ENCODE measurements around the gene HSD11B1. TPM values are rescaled to one million over a fixed set of nuclear protein-coding genes. Genes with fewer than 3 reads are reported as not detected.

Gene HSD11B1
- total and polyA plus RNA-seq, 2 donors (not counting 3 experiments of a cell fraction or from before 2014, with no cell fraction given) = not detected

DNA sequence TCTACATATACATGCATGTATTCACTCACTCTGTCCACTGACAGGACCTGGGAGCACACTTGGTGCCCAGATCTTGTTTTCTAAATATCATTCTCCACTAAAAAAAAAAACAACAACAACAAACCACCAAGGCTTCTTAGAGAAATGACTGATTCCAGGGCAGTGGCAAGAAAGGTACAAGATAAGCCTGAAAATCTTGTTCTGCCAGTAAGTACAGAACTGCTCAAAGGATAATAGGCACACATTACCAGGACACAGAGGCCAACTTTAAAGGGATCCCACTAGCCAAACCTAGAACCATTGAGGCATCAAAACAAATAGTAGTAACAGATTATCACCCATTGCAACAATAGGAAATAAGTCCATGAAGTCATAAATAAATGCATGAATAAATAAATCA is 10.7 kb downstream of the HSD11B1 start:
- Histone ChIP-seq H3K36me3 (ENCODE audit: control insufficient read depth in 2 of 2, extremely low read depth in 1 of 2, insufficient read depth in 2 of 2, low read length in 2 of 2) (no peaks in the 10 kb centered on the region), H3K4me2 (ENCODE audit: insufficient read depth, low read length) (no peak overlapping the region), H3K4me1 (ENCODE audit: control insufficient read depth, extremely low read depth, insufficient read depth, low read length) (no peaks in the 10 kb centered on the region), H2AFZ (ENCODE audit: low read depth, low read length) (no peak overlapping the region), H3K79me2 (ENCODE audit: control insufficient read depth, insufficient read depth, low read length) (no peaks in the 10 kb centered on the region), H3K9me3 (replicated peaks; ENCODE audit: control insufficient read depth, insufficient read depth, low read length) (no peaks in the 10 kb centered on the region), H3K27ac (ENCODE audit: insufficient read depth, low read depth, low read length) (no peak overlapping the region), H4K20me1 (replicated peaks; ENCODE audit: control insufficient read depth, extremely low read depth, insufficient read depth, low read length) (no peaks in the 10 kb centered on the region), H3K4me3 (replicated peaks in 1 of 3; ENCODE audit: insufficient read depth in 1 of 3, low read depth in 1 of 3, low read length in 3 of 3) (no peak overlapping the region), H3K9me1 (replicated peaks; ENCODE audit: control insufficient read depth, extremely low read depth, insufficient read depth, low read length) (no peaks in the 10 kb centered on the region), H3K27me3 (ENCODE audit: control insufficient read depth in 2 of 2, insufficient read depth in 2 of 2, low read length in 2 of 2) (peaks cover 0 to 1% of the 10 kb centered on the region in 2 experiments), H3K9ac (replicated peaks; ENCODE audit: extremely low read depth, insufficient read depth, low read length) (no peak overlapping the region)
- intact Hi-C loops (cut with micrococcal nuclease) = no loop called here
- CTCF ChIA-PET = no interaction called here
- dilution Hi-C loops (cut with MboI; ENCODE audit: extremely low pct_ligation_motif_present, low sequenced_read_pairs) = no loop called here
- no peak for FAIRE-seq
- TF ChIP-seq FOS (IDR thresholded peaks at IDR 0.05; ENCODE audit: borderline replicate concordance, insufficient read depth, low read length) (no peak), MYC (IDR thresholded peaks at IDR 0.05; ENCODE audit: low read depth, low read length) (no peak), CTCF (IDR thresholded peaks at IDR 0.05; ENCODE audit: extremely low read depth in 1 of 2, insufficient read depth in 1 of 2, low read depth in 1 of 2, low read length in 2 of 2) (no peak), EZH2 (IDR thresholded peaks at IDR 0.05; ENCODE audit: borderline replicate concordance, low read depth, low read length, severe bottlenecking) (no peak), MAX (IDR thresholded peaks at IDR 0.05; ENCODE audit: insufficient read depth, insufficient read length) (no peak), GATA2 (IDR thresholded peaks at IDR 0.05; ENCODE audit: insufficient read depth, insufficient read length, low read depth, low read length) (no peak), POLR2A (IDR thresholded peaks at IDR 0.05; ENCODE audit: low read depth, low read length) (no peak), JUN (IDR thresholded peaks at IDR 0.05; ENCODE audit: borderline replicate concordance, insufficient read depth, insufficient read length, low read depth) (no peak), POLR2AphosphoS5 (IDR thresholded peaks at IDR 0.05; ENCODE audit: insufficient read depth, low read depth, low read length) (no peak)
- POLR2A ChIA-PET = no interaction called here
- no TSS peak for BruUV-seq (replicated peaks)
- no peak for DNase-seq (ENCODE audit: low read depth, low spot score)

Measured in endothelial cell of umbilical vein (primary cell).